Peyer's patch (tissue), 4 donors: Measurements from ENCODE around the gene TUSC2. TPM values are rescaled to one million over a fixed set of nuclear protein-coding genes. Genes with fewer than 3 reads are reported as not detected.
"Not testable (repeated sequence)": the region's sequence is repeated elsewhere in the genome, so short reads cannot be mapped to it uniquely, and the experiment has no call there.

Source experiments
- DNase-seq, 3 donors: peaks; one replicate each; pipeline ENCODE4 v3.0.0-alpha.2; 2017 to 2019
- H3K27ac ChIP-seq, 4 donors: fragments of 200-600 bp; sonication (generic); one replicate each; pipeline ENCODE4 v1.5.1; 2016 to 2019
- H3K27me3 ChIP-seq, 2 donors: fragments of 200-600 bp; sonication (generic); one replicate each; pipeline ENCODE4 v1.5.1; 2019
- H3K36me3 ChIP-seq, 3 donors: fragments of 200-600 bp; sonication (generic); one replicate each; pipeline ENCODE4 v1.5.1; 2016 to 2019
- H3K4me1 ChIP-seq, 4 donors: fragments of 200-600 bp; sonication (generic); one replicate each; pipeline ENCODE4 v1.5.1; 2016 to 2019
- H3K4me3 ChIP-seq, 4 donors: fragments of 200-600 bp; sonication (generic); 1 replicate in 3 of 4; 2 replicates in 1 of 4; pipeline ENCODE4 v1.5.1; 2016 to 2019; ENCODE audit warnings: mild to moderate bottlenecking in 1 of 4
- H3K9me3 ChIP-seq, 4 donors: fragments of 200-600 bp; sonication (generic); one replicate each; pipeline ENCODE4 v1.5.1; 2016 to 2019; ENCODE audit warnings: mild to moderate bottlenecking in 1 of 4
- POLR2A ChIP-seq, 2 donors: fragments of 450-650 bp; IDR thresholded peaks; one replicate each; pipeline ENCODE4 v1.5.1; 2017; ENCODE audit warnings: antibody characterized with exemption in 2 of 2, mild to moderate bottlenecking in 2 of 2, moderate library complexity in 2 of 2
- total RNA-seq, 4 donors: library from RNA; depleted of rRNA; stranded (reverse); fragments of >200 nt; gene quantifications; one replicate each; pipeline ENCODE4 v1.1.0, GENCODE V29; 2016
- TF ChIP-seq, protein P1 (sequence below), 6 experiments: fragments of 450-650 bp in 4 of 6; fragments of 200-600 bp in 2 of 6; sonication (generic) in 1 of 6; IDR thresholded peaks; one replicate each; pipeline ENCODE4 v1.5.1; 2017 to 2019; ENCODE audit warnings: antibody characterized with exemption in 6 of 6, mild to moderate bottlenecking in 3 of 6, moderate library complexity in 1 of 6

Gene TUSC2
- total RNA-seq, 4 donors from 2014 or later = 5.8 to 19.8 (median 17.5) TPM

DNA sequence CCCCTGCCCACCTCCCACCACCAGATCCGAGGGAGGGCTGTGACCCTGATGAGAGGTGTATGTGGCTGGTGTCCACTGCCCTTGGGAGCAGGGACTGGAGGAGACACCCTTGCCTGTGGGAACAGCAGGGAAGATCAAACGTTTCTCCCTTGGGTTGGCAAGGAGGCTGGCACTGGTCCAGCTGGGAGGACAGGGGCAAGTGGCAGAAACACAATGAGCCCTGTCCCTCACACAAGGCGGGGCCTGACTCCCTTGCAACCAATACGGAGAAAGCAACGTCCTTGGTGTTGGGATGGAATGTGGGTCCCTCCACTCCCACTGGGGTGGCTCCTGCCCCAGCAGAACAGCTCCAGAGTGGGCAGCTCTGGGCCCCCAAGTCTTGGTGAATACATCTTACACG, 10.7 kb downstream of the TUSC2 start:
- Histone ChIP-seq H3K4me1 (peaks cover 5 to 55% (median 22%) of the 10 kb centered on the region in 4 donors), H3K27me3 (no peaks in the 10 kb centered on the region), H3K36me3 (peaks cover 0 to 11% (median 0%) of the 10 kb centered on the region in 3 donors), H3K9me3 (no peaks in the 10 kb centered on the region), H3K4me3 (peak overlapping the region in 1 of 4 donors; percentile 14), H3K27ac (peak overlapping the region; percentile 52 to 93 (median 74))
- TF ChIP-seq, protein P1, sequence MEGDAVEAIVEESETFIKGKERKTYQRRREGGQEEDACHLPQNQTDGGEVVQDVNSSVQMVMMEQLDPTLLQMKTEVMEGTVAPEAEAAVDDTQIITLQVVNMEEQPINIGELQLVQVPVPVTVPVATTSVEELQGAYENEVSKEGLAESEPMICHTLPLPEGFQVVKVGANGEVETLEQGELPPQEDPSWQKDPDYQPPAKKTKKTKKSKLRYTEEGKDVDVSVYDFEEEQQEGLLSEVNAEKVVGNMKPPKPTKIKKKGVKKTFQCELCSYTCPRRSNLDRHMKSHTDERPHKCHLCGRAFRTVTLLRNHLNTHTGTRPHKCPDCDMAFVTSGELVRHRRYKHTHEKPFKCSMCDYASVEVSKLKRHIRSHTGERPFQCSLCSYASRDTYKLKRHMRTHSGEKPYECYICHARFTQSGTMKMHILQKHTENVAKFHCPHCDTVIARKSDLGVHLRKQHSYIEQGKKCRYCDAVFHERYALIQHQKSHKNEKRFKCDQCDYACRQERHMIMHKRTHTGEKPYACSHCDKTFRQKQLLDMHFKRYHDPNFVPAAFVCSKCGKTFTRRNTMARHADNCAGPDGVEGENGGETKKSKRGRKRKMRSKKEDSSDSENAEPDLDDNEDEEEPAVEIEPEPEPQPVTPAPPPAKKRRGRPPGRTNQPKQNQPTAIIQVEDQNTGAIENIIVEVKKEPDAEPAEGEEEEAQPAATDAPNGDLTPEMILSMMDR (IDR thresholded peaks at IDR 0.05) = no peak
- no peak for TF ChIP-seq POLR2A (IDR thresholded peaks at IDR 0.05)
- peak in 1 of 3 donors; percentile 73 for DNase-seq

DNA sequence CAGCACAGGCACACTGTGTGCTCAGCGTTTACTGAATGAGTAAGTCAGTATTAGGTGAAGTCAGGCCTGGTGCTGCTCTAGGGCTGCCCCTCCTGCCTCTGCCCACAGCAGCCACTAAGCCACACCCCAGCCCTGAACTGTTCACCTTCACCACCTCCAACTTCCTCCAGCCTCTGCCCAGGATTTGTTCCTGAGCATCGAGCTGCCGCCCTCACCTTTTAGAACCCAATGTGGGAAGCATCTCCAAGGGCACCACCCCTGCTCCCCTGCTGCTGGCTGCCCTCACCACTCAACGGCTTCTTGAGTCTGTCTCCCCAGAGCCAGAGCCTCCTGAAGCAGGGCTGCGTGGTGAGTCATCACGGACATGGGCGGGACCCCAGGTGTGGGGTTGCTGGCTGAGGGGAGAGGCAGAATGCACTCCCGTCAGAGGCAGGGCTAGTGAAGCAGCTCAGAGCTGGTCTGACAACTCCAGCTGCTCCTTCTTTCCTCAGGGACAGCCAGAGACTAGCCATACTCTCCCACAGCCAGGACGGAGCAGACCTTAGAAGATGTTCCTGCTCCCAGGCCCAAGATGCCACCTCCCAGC, 11.3 kb downstream of the TUSC2 start:
- Histone ChIP-seq H3K27ac (peak overlapping the region; percentile 52 to 93 (median 74)), H3K4me1 (peaks cover 3 to 50% (median 17%) of the 10 kb centered on the region in 4 donors), H3K36me3 (peaks cover 0 to 11% (median 0%) of the 10 kb centered on the region in 3 donors), H3K9me3 (no peaks in the 10 kb centered on the region), H3K4me3 (peak overlapping the region in 1 of 4 donors; percentile 14), H3K27me3 (no peaks in the 10 kb centered on the region)
- TF ChIP-seq POLR2A (IDR thresholded peaks at IDR 0.05) = peak; percentile 52 to 66
- TF ChIP-seq, protein P1 (IDR thresholded peaks at IDR 0.05) = no peak
- peak in 2 of 3 donors; percentile 90 to 92 for DNase-seq

DNA sequence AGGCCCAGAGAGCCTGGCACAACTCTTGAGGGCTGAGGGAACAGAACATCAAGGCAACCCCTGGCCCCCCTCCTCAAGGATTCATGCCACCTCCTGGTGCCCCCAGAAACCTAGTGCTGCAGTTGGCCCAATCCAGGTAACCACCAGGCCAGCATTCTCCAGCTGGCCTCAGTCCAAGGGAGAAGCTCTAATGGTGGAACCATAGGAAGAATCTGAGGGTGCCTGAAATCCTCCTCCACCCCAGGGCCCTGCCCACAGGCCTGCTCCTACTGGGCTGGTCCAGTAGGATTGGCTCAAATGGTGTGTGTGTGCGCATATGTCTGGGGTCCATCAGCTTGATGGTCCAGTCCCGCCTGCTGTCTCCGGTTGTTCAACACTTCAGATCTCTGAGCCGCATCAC, 13.2 kb downstream of the TUSC2 start:
- H3K27me3 ChIP-seq = no peaks in the 10 kb centered on the region
- H3K4me3 ChIP-seq = no peak overlapping the region
- peaks cover 3 to 42% (median 11%) of the 10 kb centered on the region in 4 donors for H3K4me1 ChIP-seq
- peak overlapping the region in 1 of 4 donors; percentile 5 for H3K27ac ChIP-seq
- H3K36me3 ChIP-seq = peaks cover 0 to 11% (median 0%) of the 10 kb centered on the region in 3 donors
- TF ChIP-seq, protein P1 (IDR thresholded peaks at IDR 0.05) = no peak
- TF ChIP-seq POLR2A (IDR thresholded peaks at IDR 0.05) = no peak
- no peak for DNase-seq
- no peaks in the 10 kb centered on the region for H3K9me3 ChIP-seq

DNA sequence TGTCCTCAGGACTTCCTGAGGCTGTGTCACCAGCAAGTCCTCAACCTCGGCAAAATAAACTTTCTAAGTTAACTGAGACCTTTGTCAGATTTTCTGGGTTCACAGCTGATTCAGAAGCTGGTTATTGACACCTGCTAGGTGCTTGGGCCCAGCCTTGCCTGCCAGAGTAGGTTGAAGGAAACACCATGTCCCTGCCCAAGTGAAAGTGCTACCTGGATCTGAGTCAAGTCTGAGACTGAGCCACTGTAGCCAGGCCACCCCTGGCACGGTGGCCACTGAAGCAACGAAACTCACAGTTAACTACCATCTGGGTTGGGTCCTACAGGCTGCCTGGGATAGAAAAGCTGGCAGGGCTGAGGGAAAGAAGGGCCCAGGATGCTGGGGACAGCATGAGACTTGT, 13.7 kb downstream of the TUSC2 start:
- Histone ChIP-seq H3K36me3 (peaks cover 0 to 11% (median 0%) of the 10 kb centered on the region in 3 donors), H3K4me1 (peaks cover 3 to 38% (median 11%) of the 10 kb centered on the region in 4 donors), H3K27me3 (no peaks in the 10 kb centered on the region), H3K9me3 (no peaks in the 10 kb centered on the region), H3K27ac (no peak overlapping the region), H3K4me3 (no peak overlapping the region)
- TF ChIP-seq, protein P1 (IDR thresholded peaks at IDR 0.05) = no peak
- no peak for TF ChIP-seq POLR2A (IDR thresholded peaks at IDR 0.05)
- DNase-seq = no peak

DNA sequence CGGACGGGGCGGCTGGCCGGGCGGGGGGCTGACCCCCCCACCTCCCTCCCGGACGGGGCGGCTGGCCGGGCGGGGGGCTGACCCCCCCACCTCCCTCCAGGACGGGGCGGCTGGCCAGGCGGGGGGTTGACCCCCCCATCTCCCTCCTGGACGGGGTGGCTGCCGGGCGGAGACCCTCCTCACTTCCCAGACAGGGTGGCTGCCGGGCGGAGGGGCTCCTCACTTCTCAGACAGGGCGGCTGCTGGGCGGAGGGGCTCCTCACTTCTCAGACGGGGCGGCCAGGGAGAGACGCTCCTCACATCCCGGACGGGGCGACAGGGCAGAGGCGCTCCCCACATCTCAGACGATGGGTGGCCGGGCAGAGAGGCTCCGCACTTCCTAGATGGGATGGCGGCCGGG, 16.0 kb downstream of the TUSC2 start:
- not testable (repeated sequence) for H3K36me3 ChIP-seq, H3K27me3 ChIP-seq, DNase-seq, H3K9me3 ChIP-seq
- peak overlapping the region in 1 of 4 donors; percentile 17 for H3K4me3 ChIP-seq
- peaks cover 1 to 15% (median 8%) of the 10 kb centered on the region in 4 donors for H3K4me1 ChIP-seq
- peak overlapping the region in 2 of 4 donors; percentile 39 to 46 for H3K27ac ChIP-seq

DNA sequence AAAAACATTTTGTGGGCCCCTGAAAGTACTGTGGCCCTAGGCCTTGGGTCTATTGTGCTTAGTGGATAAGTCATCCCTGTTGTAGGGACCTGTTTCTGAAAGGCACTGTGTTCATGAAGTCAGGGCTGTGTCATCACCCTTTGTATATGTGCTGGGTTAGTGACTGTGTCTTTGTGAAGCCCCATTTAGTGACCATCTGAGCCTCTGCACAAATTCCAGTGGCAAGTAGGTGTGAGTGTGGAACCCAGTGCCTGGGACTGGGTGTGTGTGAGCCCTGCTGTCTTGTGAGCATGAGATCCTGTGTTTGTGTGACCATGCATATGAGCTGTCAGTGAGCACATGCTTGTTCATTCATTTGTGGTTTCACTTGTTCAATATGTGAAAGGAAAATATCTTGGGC, 23.4 kb downstream of the TUSC2 start:
- H3K4me1 ChIP-seq = peaks cover 0 to 23% (median 0%) of the 10 kb centered on the region in 4 donors
- TF ChIP-seq, protein P1 (IDR thresholded peaks at IDR 0.05) = no peak
- TF ChIP-seq POLR2A (IDR thresholded peaks at IDR 0.05) = no peak
- DNase-seq = no peak
- no peaks in the 10 kb centered on the region for H3K27me3 ChIP-seq
- H3K36me3 ChIP-seq = no peaks in the 10 kb centered on the region
- H3K27ac ChIP-seq = no peak overlapping the region
- H3K4me3 ChIP-seq = no peak overlapping the region
- H3K9me3 ChIP-seq = no peaks in the 10 kb centered on the region
